Omental fat pad (tissue), 4 donors: ENCODE results near the gene ARHGAP6. TPM values are rescaled to one million over a fixed set of nuclear protein-coding genes. Genes with fewer than 3 reads are reported as not detected.
A peak's percentile ranks its signal among the peaks of the same experiment; 100 is the strongest.

ENCODE experiments used
- ATAC-seq: fragments of 150-250 bp; one replicate; pipeline ENCODE4 v1.9.1; 2016; ENCODE audit warnings: mild to moderate bottlenecking, moderate library complexity; ENCODE audit not compliant: low FRiP score
- DNase-seq: peaks from one replicate; pipeline ENCODE4 v3.0.0-alpha.2; 2019; ENCODE audit warnings: low spot score
- CTCF ChIP-seq, 3 donors: fragments of 450-650 bp; IDR thresholded peaks; one replicate each; pipeline ENCODE4 v1.5.1; 2016 to 2017; ENCODE audit warnings: antibody characterized with exemption in 3 of 3, mild to moderate bottlenecking in 3 of 3, moderate library complexity in 2 of 3
- total RNA-seq, 4 donors: library from RNA; depleted of rRNA; stranded (reverse); fragments of >200 nt; gene quantifications; one replicate each; pipeline ENCODE4 v1.1.0, GENCODE V29; 2016

The ARHGAP6 gene
- total RNA-seq, 4 donors from 2014 or later = 20.4 to 45.5 (median 25.1) TPM

DNA sequence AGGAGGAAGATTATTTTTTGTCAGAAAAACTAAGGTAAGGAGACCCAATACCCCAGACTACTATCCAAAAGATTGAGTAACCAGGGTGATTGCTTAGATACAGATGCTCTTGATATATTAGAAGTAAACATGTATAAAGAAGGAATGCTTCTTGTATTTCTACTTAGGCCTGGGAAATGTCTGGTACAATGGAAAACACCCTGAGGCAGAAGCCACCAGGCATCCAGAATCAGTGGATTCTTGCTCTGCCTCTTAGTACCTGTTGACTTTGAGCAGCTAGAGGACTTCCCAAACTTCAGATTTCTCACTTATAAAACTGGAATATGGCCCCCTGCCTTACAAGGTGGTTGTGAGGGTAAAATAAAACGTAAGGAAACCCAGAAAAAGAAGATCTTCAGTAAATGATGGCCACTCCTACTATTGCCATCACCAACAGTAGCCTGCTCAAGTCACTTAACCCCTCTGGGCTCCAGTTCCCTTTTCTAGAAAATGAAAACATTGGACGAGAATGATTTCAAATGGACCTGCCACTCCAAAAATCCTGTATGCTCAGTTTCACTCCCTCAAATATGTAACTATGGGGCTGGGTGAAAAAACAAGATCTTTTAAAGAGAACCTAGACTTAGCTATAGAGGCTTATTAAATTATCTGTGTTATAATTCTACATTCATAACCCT, 315.9 kb downstream of the ARHGAP6 start:
- no peak for TF ChIP-seq CTCF (IDR thresholded peaks at IDR 0.05)
- DNase-seq (no peak), ATAC-seq (no peak)

DNA sequence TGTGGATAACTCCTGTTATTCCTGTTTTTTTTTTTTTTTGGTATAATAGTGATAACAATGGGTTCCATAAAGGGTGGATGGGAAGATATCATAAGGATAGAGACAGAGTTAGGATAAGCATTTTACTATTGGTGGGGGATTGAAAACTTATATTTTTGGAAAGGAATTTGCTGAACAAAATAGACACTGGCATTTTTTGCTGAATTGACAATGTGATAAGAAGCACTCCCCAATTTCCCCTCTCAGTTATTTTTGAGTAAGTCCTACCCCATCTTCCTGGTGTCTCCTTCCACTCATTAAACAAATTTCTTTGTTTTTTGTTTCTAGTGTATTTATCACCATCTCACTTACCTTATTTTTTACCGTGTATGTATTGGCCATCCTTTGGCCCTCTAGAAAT, 316.7 kb downstream of the ARHGAP6 start:
- DNase-seq (no peak), ATAC-seq (no peak)
- no peak for TF ChIP-seq CTCF (IDR thresholded peaks at IDR 0.05)

- no peak for TF ChIP-seq CTCF (IDR thresholded peaks at IDR 0.05)
- no peak for DNase-seq
- ATAC-seq = no peak
Measured at GRCh38 chrX:11347300-11347699, 318.4 kb downstream of the ARHGAP6 start.

- DNase-seq (no peak), ATAC-seq (no peak)
- no peak for TF ChIP-seq CTCF (IDR thresholded peaks at IDR 0.05)
Measured at GRCh38 chrX:11346121-11346682, 319.5 kb downstream of the ARHGAP6 start.

GRCh38 chrX:11342673-11343072, 323.0 kb downstream of the ARHGAP6 start:
- no peak for ATAC-seq
- TF ChIP-seq CTCF (IDR thresholded peaks at IDR 0.05) = no peak
- no peak for DNase-seq

DNA sequence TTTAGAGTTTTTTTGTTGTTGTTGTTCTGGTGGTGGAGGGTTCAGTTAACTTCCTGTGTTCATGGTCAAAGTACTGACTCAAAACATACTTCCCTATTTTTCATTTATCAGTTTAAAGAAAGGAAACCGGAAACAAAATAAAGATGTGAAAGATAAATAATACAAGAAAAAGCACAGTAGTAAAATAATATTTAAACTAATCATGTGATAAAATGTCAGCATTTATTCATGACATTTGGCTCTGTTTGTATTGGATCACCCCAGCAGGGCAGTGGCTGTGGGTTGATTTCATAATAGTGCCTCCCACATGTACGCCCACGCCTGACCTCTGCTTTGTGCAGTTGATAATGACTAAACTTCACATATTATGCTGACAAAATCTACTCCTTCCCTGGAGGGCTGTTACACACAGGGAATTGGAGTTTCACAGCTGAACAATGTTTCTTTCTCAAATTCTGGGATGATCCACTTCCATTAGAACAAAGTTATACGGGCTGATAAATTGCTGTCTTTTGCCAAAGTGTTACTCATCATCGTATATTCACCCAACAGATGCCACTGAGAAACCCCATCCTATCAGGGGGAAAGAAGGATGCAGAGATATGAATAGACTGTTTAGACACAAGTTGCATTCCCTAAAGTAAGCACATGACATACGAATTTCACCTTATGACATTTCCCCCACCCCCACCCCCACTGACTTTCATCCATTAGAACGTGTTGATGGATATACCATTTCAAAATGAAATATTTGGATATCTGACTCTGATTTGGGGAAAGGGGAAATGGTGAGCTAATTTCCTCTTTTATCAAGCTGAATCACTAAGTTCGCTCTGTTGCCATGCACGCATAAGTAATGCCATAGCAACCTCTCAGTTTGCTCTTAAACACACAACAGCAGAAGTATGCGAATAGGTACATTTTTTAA, 324.2 kb downstream of the ARHGAP6 start:
- DNase-seq (peak; percentile 83), ATAC-seq (peak; percentile 90)
- no peak for TF ChIP-seq CTCF (IDR thresholded peaks at IDR 0.05)
